K562 (cell line): ENCODE data around the gene CHD2. TPM values are rescaled to one million over a fixed set of nuclear protein-coding genes. Genes with fewer than 3 reads are reported as not detected.

ENCODE experiments used
- ATAC-seq: fragments of 200-7000 bp; cut with Tn5 transposase; 3 replicates; pipeline ENCODE4 v1.9.1; 2020; ENCODE audit warnings: moderate library complexity
- BruUV-seq: library from RNA; stranded (reverse); fragments of 400-500 nt; replicated peaks from 2 replicates; lab custom pipeline; 2021; lab: Mats Ljungman, UMichigan
- CTCF ChIA-PET: fragments of 300-600 bp; formaldehyde crosslinking; extraction: SDS; loops from one replicate; lab custom pipeline; 2021; ENCODE audit warnings: low intra/inter-chr PET ratio; lab: Yijun Ruan, JAX
- POLR2A ChIA-PET: fragments of 300-600, 350-650 bp; sonication (Branson Sonifier 250); formaldehyde crosslinking; extraction: SDS; loops from one replicate; lab custom pipeline; 2021; ENCODE audit warnings: antibody characterized with exemption, inconsistent platforms; lab: Yijun Ruan, JAX
- DNase-seq, 4 experiments: peaks; one replicate each; pipeline versions ENCODE4 v3.0.0 to v3.0.0-alpha.2; 2011 to 2018; ENCODE audit warnings: low spot score in 3 of 4, mixed read lengths in 3 of 4; ENCODE audit errors: extremely low read depth in 1 of 4
- FAIRE-seq: peaks from 2 replicates; lab custom pipeline; 2011; peaks lifted over from hg19 to GRCh38; lab: Jason Lieb, UNC
- H2AFZ ChIP-seq: 2 replicates; pipeline ENCODE4 v1.6.0; 2011; ENCODE audit warnings: low read depth, low read length, control low read depth, inconsistent platforms
- H3K27ac ChIP-seq: fragments of 200-600 bp; 3 replicates; pipeline ENCODE4 v1.8.0; 2011; ENCODE audit warnings: low read depth, mild to moderate bottlenecking, control low read depth, inconsistent platforms, low read length, moderate library complexity, mixed read lengths; ENCODE audit errors: extremely low read depth
- H3K27me3 ChIP-seq, 2 experiments: fragments of 300-600 bp in 1 of 2; 2 replicates in 1 of 2; 3 replicates in 1 of 2; pipeline versions ENCODE4 v1.6.0 to v1.8.0; 2011; ENCODE audit warnings: inconsistent platforms in 2 of 2, low read length in 2 of 2, mild to moderate bottlenecking in 1 of 2, mixed read lengths in 1 of 2, moderate library complexity in 1 of 2; ENCODE audit not compliant: control insufficient read depth in 2 of 2, insufficient read depth in 2 of 2
- H3K36me3 ChIP-seq: fragments of 300-600 bp; 3 replicates; pipeline ENCODE4 v1.8.0; 2011; ENCODE audit warnings: mild to moderate bottlenecking, low read length, inconsistent platforms; ENCODE audit not compliant: control insufficient read depth, insufficient read depth
- H3K4me1 ChIP-seq, 2 experiments: fragments of 200-600 bp in 1 of 2; replicated peaks in 1 of 2; 2 replicates in 1 of 2; 3 replicates in 1 of 2; pipeline versions ENCODE4 v1.5.1 to v1.8.0; 2011; ENCODE audit warnings: inconsistent platforms in 2 of 2, low read length in 2 of 2, mild to moderate bottlenecking in 1 of 2, mixed read lengths in 1 of 2, moderate library complexity in 1 of 2; ENCODE audit not compliant: control insufficient read depth in 2 of 2, insufficient read depth in 2 of 2
- H3K4me2 ChIP-seq: 2 replicates; pipeline ENCODE4 v1.6.1; 2011; ENCODE audit warnings: low read length, control low read depth, inconsistent platforms, mixed read lengths; ENCODE audit not compliant: insufficient read depth
- H3K4me3 ChIP-seq: fragments of 200-600 bp; sonication (generic), shearing (Covaris generic); 2 replicates; pipeline ENCODE4 v1.5.1; 2016; ENCODE audit warnings: control low read depth, inconsistent platforms
- H3K79me2 ChIP-seq: fragments of 200-600 bp; 3 replicates; pipeline ENCODE4 v1.8.0; 2011; ENCODE audit warnings: low read length, inconsistent platforms; ENCODE audit not compliant: control insufficient read depth, insufficient read depth
- H3K9ac ChIP-seq, 2 experiments: 2 replicates each; pipeline versions ENCODE4 v1.6.0 to v1.6.1; 2011; ENCODE audit warnings: low read depth in 2 of 2, low read length in 2 of 2, control low read depth in 1 of 2, inconsistent platforms in 1 of 2, mild to moderate bottlenecking in 1 of 2, mixed read lengths in 1 of 2; ENCODE audit not compliant: insufficient read depth in 1 of 2
- H3K9me1 ChIP-seq: one replicate; pipeline ENCODE4 v1.6.0; 2011; ENCODE audit warnings: inconsistent platforms, mild to moderate bottlenecking, low read length, moderate library complexity; ENCODE audit not compliant: control insufficient read depth, insufficient read depth
- H3K9me3 ChIP-seq: replicated peaks from 2 replicates; pipeline ENCODE4 v1.5.1; 2011; ENCODE audit warnings: low read depth, low read length, inconsistent platforms; ENCODE audit not compliant: control insufficient read depth, insufficient read depth
- H4K20me1 ChIP-seq: replicated peaks from 2 replicates; pipeline ENCODE4 v1.6.1; 2011; ENCODE audit warnings: low read length, inconsistent platforms, mixed read lengths; ENCODE audit not compliant: control insufficient read depth, insufficient read depth
- FOXJ2 ChIP-seq: fragments of 200-800 bp; sonication (Bioruptor generic); IDR thresholded peaks from 2 replicates; pipeline ENCODE4 v1.6.1; 2016; ENCODE audit warnings: missing genetic modification characterization, missing compliant biosample characterization
- GTF2E2 ChIP-seq: fragments of 200-800 bp; sonication (Bioruptor generic); IDR thresholded peaks from 2 replicates; pipeline ENCODE4 v1.6.1; 2016; ENCODE audit warnings: missing genetic modification characterization, missing compliant biosample characterization
- HCFC1 ChIP-seq: IDR thresholded peaks from 2 replicates; pipeline ENCODE4 v1.6.1; 2012; ENCODE audit warnings: low read depth, low read length, improper control_type of control experiment
- KAT8 ChIP-seq: fragments of 450-650 bp; IDR thresholded peaks from 2 replicates; pipeline ENCODE4 v1.6.1; 2016; ENCODE audit warnings: low read depth, mild to moderate bottlenecking
- MCM7 ChIP-seq, 2 experiments: fragments of 450-650 bp; IDR thresholded peaks; 2 replicates each; pipeline ENCODE4 v1.6.1; 2016 to 2018
- PTBP1 ChIP-seq: fragments of 200-400 bp; formaldehyde crosslinking; IDR thresholded peaks from 2 replicates; pipeline ENCODE4 v1.6.1; 2017; ENCODE audit warnings: low read depth, low read length
- SMARCC2 ChIP-seq: fragments of 450-650 bp; IDR thresholded peaks from 2 replicates; pipeline ENCODE4 v1.6.1; 2017; ENCODE audit warnings: antibody characterized with exemption, moderate library complexity, mild to moderate bottlenecking, low read depth
- SPI1 ChIP-seq: IDR thresholded peaks from 2 replicates; pipeline ENCODE4 v1.6.1; 2011; ENCODE audit warnings: low read depth, low read length, control low read depth, borderline replicate concordance
- ZBTB17 ChIP-seq: fragments of 450-650 bp; formaldehyde crosslinking; IDR thresholded peaks from 2 replicates; pipeline ENCODE4 v1.4.0; 2020; ENCODE audit warnings: mild to moderate bottlenecking
- ZFPM2 ChIP-seq: fragments of 250-450 bp; sonication (Bioruptor Pico); IDR thresholded peaks from 2 replicates; pipeline ENCODE4 v1.5.1; 2022; ENCODE audit warnings: mild to moderate bottlenecking
- ZNF232 ChIP-seq: sonication (generic); formaldehyde crosslinking; IDR thresholded peaks from 2 replicates; pipeline ENCODE4 v1.8.0; 2022; ENCODE audit warnings: mild to moderate bottlenecking, missing genetic modification reagents
- ZNF586 ChIP-seq: fragments of 450-650 bp; formaldehyde crosslinking; conservative IDR thresholded peaks from 2 replicates; pipeline ENCODE4 v1.4.0; 2020; ENCODE audit warnings: mild to moderate bottlenecking, moderate library complexity
- WGBS: fragments of 100-300 bp; shearing (Covaris generic); methylation state at CpG from one replicate; pipeline ENCODE4 v1.1.6; 2016; ENCODE audit warnings: low coverage, mixed read lengths; ENCODE audit not compliant: insufficient coverage; ENCODE audit errors: missing lambda C conversion rate; 5-methylcytosine and 5-hydroxymethylcytosine counted together
- in situ Hi-C: fragments of 300-500 bp; cut with MboI; formaldehyde crosslinking; loops from 4 replicates; pipeline ENCODE4 v1.15.0; 2018; ENCODE audit warnings: inconsistent platforms, mixed read lengths
- intact Hi-C: fragments of 100-400 bp; cut with micrococcal nuclease; formaldehyde crosslinking; loops from 2 replicates; pipeline ENCODE4 v1.14.2; 2022
- polyA plus RNA-seq, 8 experiments: library from polyadenylated mRNA; depleted of rRNA in 4 of 8; stranded (reverse) in 5 of 8; unstranded in 3 of 8; fragments of >200 nt; fragmentation: Nextera tagmentation in 2 of 8; fragmentation: Illumina TruSeq in 1 of 8; extraction: Ambion mirVana in 2 of 8; extraction: Trizol in 1 of 8; gene quantifications; 2 replicates each; pipeline versions ENCODE4 v1.2.1 to v1.2.3, GENCODE V29; 2011 to 2014; ENCODE audit warnings: inconsistent platforms in 1 of 8, missing spikeins in 1 of 8
- total RNA-seq, 7 experiments: library from RNA; depleted of rRNA in 6 of 7; stranded (reverse); fragments of >200 nt in 6 of 7; fragmentation: Illumina TruSeq in 2 of 7; extraction: Trizol in 2 of 7; gene quantifications; 2 replicates each; pipeline versions ENCODE4 v1.2.1 to v1.2.3, GENCODE V29; 2011 to 2021; ENCODE audit warnings: low replicate concordance in 1 of 7
- TF ChIP-seq, protein P1 (sequence below): fragments of 250-450 bp; sonication (Bioruptor Pico); IDR thresholded peaks from 2 replicates; pipeline ENCODE4 v1.4.0; 2020; ENCODE audit warnings: borderline replicate concordance
- TF ChIP-seq, protein P2 (sequence below): sonication (generic); formaldehyde crosslinking; IDR thresholded peaks from 2 replicates; pipeline ENCODE4 v1.8.0; 2022; ENCODE audit warnings: missing genetic modification reagents, mild to moderate bottlenecking, borderline replicate concordance

The CHD2 gene
- total and polyA plus RNA-seq, 9 of the 15 experiments (the other 6 are each of a cell fraction or from before 2014, with no cell fraction given) = 38.9 to 70.8 (median 56.2) TPM

- ChIA-PET POLR2A (no interaction called here), CTCF (no interaction called here)
- Histone ChIP-seq H3K36me3 (no peaks in the 10 kb centered on the region), H3K4me3 (no peak overlapping the region), H3K9me3 (no peaks in the 10 kb centered on the region), H3K4me1 (peaks cover 0 to 3% of the 10 kb centered on the region in 2 experiments; a peak in 1 of 5 replicates), H3K27me3 (peaks cover 61 to 73% of the 10 kb centered on the region in 2 experiments), H3K9ac (no peak overlapping the region), H3K4me2 (no peak overlapping the region), H4K20me1 (0 out of 2 replicates have a peak, but pooled peaks cover 7% of the 10 kb centered on the region), H3K27ac (no peak overlapping the region), H3K79me2 (no peaks in the 10 kb centered on the region), H3K9me1 (no peaks in the 10 kb centered on the region), H2AFZ (no peak overlapping the region)
- no peak for FAIRE-seq
- intact Hi-C loops = no loop called here
- BruUV-seq = no TSS peak
- ATAC-seq = no peak
- no peak for DNase-seq
- in situ Hi-C loops = no loop called here
- 1% methylated on average over 23 of the region's 23 CpGs for WGBS
- no peak for TF ChIP-seq ZFPM2 (CRISPR knock-in tag)
Measured at GRCh38 chr15:93063796-93064690, 163.9 kb downstream of the CHD2 start.

DNA sequence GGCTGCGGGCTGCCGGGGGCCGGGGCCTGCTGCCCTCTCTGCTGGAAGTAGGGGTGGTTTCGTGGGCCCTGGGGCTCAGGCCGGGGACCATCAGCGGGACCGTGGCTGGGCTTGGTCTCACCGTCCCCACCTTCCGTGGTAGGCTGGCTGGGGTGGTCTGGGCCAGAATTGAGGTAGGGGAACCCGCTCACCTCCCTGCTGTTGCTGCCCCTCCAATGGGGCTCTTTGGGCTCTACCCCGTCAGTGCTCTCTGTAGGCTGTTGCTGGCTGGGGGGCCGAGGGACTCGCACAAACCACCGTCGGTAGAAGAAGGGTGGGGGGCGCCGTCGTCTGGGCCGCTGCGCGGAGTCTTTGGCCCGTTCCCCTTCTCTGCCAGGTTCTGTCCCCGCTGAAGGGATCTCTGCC lies 165.5 kb downstream of the CHD2 start:
- in situ Hi-C loops = no loop called here
- no peak overlapping the region for H3K27ac ChIP-seq
- 0 out of 2 replicates have a peak, but pooled peaks cover 2% of the 10 kb centered on the region for H4K20me1 ChIP-seq
- ATAC-seq (no peak), DNase-seq (no peak), FAIRE-seq (no peak)
- no peaks in the 10 kb centered on the region for H3K9me1 ChIP-seq
- H2AFZ ChIP-seq = no peak overlapping the region
- POLR2A ChIA-PET = no interaction called here
- H3K4me3 ChIP-seq = no peak overlapping the region
- H3K4me1 ChIP-seq = peaks cover 0 to 3% of the 10 kb centered on the region in 2 experiments; a peak in 1 of 5 replicates
- H3K36me3 ChIP-seq = no peaks in the 10 kb centered on the region
- H3K9ac ChIP-seq = no peak overlapping the region
- no peak overlapping the region for H3K4me2 ChIP-seq
- peaks cover 61 to 72% of the 10 kb centered on the region in 2 experiments for H3K27me3 ChIP-seq
- 3% methylated on average over 17 of the region's 23 CpGs for WGBS
- H3K9me3 ChIP-seq = no peaks in the 10 kb centered on the region
- no TSS peak for BruUV-seq
- no peaks in the 10 kb centered on the region for H3K79me2 ChIP-seq
- CTCF ChIA-PET = interaction anchor here (0.6 kb wide), 1 partner anchor 259 kb away, joined by 4 read pairs; no protein-coding TSS in a partner anchor
- intact Hi-C loops = no loop called here
- TF ChIP-seq SMARCC2 (no peak), ZNF232 (CRISPR knock-in tag) (no peak), ZBTB17 (CRISPR knock-in tag) (no peak), GTF2E2 (no peak), FOXJ2 (tag) (no peak), ZNF586 (no peak), KAT8 (no peak), MCM7 (IDR thresholded peaks at IDR 0.05) (no peak), SPI1 (no peak), HCFC1 (no peak), PTBP1 (no peak)
- TF ChIP-seq, protein P1, sequence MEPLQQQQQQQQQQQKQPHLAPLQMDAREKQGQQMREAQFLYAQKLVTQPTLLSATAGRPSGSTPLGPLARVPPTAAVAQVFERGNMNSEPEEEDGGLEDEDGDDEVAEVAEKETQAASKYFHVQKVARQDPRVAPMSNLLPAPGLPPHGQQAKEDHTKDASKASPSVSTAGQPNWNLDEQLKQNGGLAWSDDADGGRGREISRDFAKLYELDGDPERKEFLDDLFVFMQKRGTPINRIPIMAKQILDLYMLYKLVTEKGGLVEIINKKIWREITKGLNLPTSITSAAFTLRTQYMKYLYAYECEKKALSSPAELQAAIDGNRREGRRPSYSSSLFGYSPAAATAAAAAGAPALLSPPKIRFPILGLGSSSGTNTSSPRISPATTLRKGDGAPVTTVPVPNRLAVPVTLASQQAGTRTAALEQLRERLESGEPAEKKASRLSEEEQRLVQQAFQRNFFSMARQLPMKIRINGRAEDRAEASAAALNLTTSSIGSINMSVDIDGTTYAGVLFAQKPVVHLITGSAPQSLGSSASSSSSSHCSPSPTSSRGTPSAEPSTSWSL (CRISPR knock-in tag) = no peak
- TF ChIP-seq, protein P2, sequence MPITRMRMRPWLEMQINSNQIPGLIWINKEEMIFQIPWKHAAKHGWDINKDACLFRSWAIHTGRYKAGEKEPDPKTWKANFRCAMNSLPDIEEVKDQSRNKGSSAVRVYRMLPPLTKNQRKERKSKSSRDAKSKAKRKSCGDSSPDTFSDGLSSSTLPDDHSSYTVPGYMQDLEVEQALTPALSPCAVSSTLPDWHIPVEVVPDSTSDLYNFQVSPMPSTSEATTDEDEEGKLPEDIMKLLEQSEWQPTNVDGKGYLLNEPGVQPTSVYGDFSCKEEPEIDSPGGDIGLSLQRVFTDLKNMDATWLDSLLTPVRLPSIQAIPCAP (CRISPR knock-in tag) = no peak
